SJSA1 (cell line): ENCODE results near the gene SMYD5. TPM values are rescaled to one million over a fixed set of nuclear protein-coding genes. Genes with fewer than 3 reads are reported as not detected.

Source experiments
- DNase-seq, 2 experiments: peaks; one replicate each; pipeline ENCODE4 v3.0.0-alpha.2; 2015 to 2020; ENCODE audit warnings: low spot score in 2 of 2, low read depth in 1 of 2
- H3K27ac ChIP-seq: fragments of 250-450 bp; sonication (Bioruptor Pico); 2 replicates; pipeline ENCODE4 v1.5.1; 2020; ENCODE audit warnings: mild to moderate bottlenecking, moderate library complexity
- H3K27me3 ChIP-seq: fragments of 250-450 bp; sonication (Bioruptor Pico); replicated peaks from 2 replicates; pipeline ENCODE4 v1.5.1; 2020; ENCODE audit warnings: mild to moderate bottlenecking, moderate library complexity
- H3K36me3 ChIP-seq: fragments of 250-450 bp; sonication (Bioruptor Pico); 2 replicates; pipeline ENCODE4 v1.5.1; 2020; ENCODE audit warnings: mild to moderate bottlenecking
- H3K4me1 ChIP-seq: fragments of 250-450 bp; sonication (Bioruptor Pico); replicated peaks from 2 replicates; pipeline ENCODE4 v1.6.1; 2021; ENCODE audit warnings: mild to moderate bottlenecking
- H3K4me3 ChIP-seq: fragments of 250-450 bp; sonication (Bioruptor Pico); 2 replicates; pipeline ENCODE4 v1.5.1; 2020; ENCODE audit warnings: mild to moderate bottlenecking
- H3K9me3 ChIP-seq: fragments of 250-450 bp; sonication (Bioruptor Pico); replicated peaks from 2 replicates; pipeline ENCODE4 v1.5.1; 2020; ENCODE audit warnings: mild to moderate bottlenecking
- total RNA-seq: library from RNA; depleted of rRNA; stranded (reverse); fragments of >200 nt; shearing (Covaris generic); gene quantifications from 2 replicates; pipeline ENCODE4 v1.2.3, GENCODE V29; 2014

The SMYD5 gene
- total RNA-seq, 1 experiment from 2014 or later: 24.3 TPM

DNA sequence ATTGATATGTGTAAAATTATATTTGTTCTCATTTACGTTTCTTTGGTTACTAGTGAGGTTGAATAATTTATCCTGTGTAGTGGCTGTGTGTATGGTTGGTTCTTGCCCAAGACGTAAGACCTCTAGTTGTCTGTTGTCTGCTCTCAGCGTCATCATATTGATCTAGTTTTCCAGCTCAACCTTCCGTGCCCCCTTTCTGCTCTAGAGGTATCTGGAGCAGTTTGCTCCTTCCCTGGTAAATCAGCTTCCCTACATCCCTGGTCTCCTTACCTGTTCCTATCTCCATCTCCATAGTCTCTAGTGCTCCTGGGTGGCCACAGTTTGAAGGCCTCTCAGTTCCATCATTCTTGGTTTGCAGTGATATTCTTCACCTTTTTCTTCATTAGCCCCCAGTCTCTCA lies 1.2 kb downstream of the SMYD5 start:
- H3K4me3 ChIP-seq: peak overlapping the region; percentile 92

DNA sequence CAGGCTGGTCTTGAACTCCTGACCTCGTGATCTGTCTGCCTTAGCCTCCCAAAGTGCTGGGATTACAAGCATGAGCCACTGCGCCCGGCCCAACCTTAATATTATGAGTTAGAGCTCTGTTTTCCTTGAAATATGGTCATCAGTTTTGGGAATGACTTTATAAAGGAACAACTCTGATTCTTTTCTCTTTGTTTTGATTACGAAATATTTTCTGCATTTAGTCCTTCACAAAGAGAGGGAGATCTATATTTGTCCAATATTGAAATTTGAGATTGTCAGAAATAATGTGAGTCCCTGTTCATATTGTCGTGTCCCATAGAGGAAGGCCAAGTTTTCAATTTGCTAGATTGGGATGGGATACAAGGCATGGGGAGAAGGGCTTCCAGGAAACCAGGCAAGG lies 3.1 kb downstream of the SMYD5 start:
- no peak overlapping the region for H3K4me3 ChIP-seq
- DNase-seq: no peak
- no peaks in the 10 kb centered on the region for H3K9me3 ChIP-seq
- H3K27me3 ChIP-seq: no peaks in the 10 kb centered on the region; the same call in 1 of the 2 replicates
- no peak overlapping the region for H3K27ac ChIP-seq
- peaks cover 9% of the 10 kb centered on the region for H3K4me1 ChIP-seq
- H3K36me3 ChIP-seq: peaks cover 10% of the 10 kb centered on the region

More for the DNA sequence above, 1.2 kb downstream of the SMYD5 start:
- Histone ChIP-seq H3K27ac (no peak overlapping the region), H3K36me3 (peaks cover 5% of the 10 kb centered on the region), H3K27me3 (no peaks in the 10 kb centered on the region; the same call in 1 of the 2 replicates), H3K9me3 (no peaks in the 10 kb centered on the region), H3K4me1 (peaks cover 9% of the 10 kb centered on the region)
- no peak for DNase-seq

DNA sequence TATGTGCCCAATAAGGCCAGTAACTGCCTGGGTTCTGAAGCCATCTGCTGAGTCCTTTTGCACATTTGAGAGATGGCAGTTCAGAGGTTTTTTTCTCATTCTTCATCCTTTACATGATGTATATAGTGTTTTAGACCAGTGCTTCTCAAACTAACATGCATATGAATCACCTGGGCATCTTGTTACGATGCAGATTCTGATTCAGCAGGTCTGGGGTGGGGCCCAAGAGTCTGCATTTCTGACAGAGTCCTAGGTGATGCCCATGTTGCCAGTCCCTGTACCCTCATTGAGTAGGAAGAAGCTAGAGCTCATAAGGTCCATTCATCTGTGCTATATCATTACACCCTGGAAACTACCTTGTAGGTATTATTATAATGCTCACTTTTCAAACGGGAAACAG lies 3.8 kb downstream of the SMYD5 start:
- peaks cover 17% of the 10 kb centered on the region for H3K36me3 ChIP-seq
- peaks cover 9% of the 10 kb centered on the region for H3K4me1 ChIP-seq
- no peak overlapping the region for H3K27ac ChIP-seq
- DNase-seq: no peak
- H3K9me3 ChIP-seq: no peaks in the 10 kb centered on the region
- no peaks in the 10 kb centered on the region; the same call in 1 of the 2 replicates for H3K27me3 ChIP-seq
- no peak overlapping the region for H3K4me3 ChIP-seq

DNA sequence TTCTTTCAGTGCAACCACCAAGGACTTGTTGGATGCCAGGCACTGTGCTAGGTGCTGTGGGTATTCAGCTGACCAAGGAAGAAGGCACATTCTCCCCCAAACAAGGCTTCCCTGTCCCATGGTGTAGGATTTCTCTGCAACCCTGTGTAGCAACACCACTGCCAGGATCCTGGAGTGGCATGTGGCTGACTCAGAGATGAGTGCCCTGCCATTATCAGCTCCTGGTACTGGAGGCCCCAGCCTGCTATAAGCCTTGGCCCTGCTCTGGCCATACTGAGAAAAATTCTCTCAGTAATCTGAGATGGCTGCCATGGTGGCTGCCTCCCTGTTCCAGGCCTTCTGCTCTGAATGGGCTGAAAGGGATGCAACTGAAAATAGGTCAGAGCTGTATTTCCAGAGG lies 4.3 kb downstream of the SMYD5 start:
- H3K27ac ChIP-seq: no peak overlapping the region
- no peak for DNase-seq
- no peak overlapping the region for H3K4me3 ChIP-seq
- no peaks in the 10 kb centered on the region for H3K9me3 ChIP-seq
- H3K36me3 ChIP-seq: peaks cover 21% of the 10 kb centered on the region
- peaks cover 9% of the 10 kb centered on the region for H3K4me1 ChIP-seq
- H3K27me3 ChIP-seq: no peaks in the 10 kb centered on the region; the same call in 1 of the 2 replicates

DNA sequence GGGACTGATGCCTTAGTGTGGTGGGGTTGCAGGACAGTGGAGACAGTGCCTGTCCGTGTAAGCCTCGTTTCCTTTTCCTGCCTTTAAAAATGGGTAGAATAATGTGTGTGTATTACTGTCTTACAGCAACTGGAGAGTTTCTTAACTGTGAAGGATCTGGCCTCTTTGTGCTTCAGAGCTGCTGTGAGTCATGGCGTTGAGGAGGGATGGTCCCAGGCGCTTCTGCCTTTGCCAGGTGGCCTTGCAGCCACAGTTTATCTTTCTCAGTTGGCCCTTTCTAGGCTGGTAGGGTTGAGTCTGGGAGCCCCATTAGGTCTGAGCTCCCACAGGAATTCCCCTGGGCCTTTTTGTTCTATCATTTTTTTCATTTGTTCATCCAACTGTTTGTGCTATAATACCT lies 9.8 kb downstream of the SMYD5 start:
- H3K36me3 ChIP-seq: peaks cover 36% of the 10 kb centered on the region
- no peaks in the 10 kb centered on the region for H3K4me1 ChIP-seq
- no peak overlapping the region for H3K27ac ChIP-seq
- H3K4me3 ChIP-seq: no peak overlapping the region
- no peaks in the 10 kb centered on the region for H3K27me3 ChIP-seq
- no peak for DNase-seq
- H3K9me3 ChIP-seq: no peaks in the 10 kb centered on the region

DNA sequence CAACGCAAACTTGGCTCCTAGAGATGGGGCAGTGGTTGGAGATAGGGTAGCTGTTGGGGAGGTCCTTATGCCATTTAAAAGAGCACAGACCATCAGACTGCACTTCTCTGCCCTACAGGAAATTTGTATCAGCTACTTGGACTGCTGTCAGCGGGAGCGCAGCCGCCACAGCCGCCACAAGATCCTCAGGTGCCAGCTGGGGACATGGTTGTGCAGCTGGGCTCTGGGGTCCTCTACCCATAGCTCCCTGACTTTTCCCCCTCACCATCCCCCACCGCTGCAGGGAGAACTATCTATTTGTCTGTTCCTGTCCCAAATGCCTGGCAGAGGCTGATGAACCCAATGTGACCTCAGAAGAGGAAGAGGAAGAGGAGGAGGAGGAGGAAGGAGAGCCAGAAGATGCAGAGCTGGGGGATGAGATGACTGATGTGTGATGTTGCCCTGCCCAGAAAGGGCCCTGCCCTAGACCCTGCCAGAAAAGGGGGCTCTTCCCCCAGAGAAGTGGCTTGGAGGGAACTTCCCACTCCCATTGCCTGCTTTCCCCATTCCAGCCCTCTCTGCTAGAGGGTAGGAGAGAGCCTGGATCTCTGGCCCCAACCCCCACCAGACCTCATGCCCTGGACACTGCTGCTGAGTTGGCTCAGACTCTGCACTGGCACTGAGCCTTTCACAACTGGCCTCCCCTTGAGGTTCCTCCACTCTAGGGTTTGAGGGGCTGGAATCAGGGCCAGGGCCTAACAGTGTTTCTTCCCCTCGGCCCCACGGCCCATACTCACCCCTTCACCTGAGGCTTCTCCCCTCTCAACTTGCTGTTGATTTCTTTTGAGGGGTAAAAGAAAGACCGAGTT lies 11.7 kb downstream of the SMYD5 start:
- no peak for DNase-seq
- H3K4me1 ChIP-seq: no peaks in the 10 kb centered on the region
- no peak overlapping the region for H3K4me3 ChIP-seq
- H3K36me3 ChIP-seq: peaks cover 44% of the 10 kb centered on the region
- no peak overlapping the region for H3K27ac ChIP-seq
- no peaks in the 10 kb centered on the region for H3K27me3 ChIP-seq
- H3K9me3 ChIP-seq: no peaks in the 10 kb centered on the region

DNA sequence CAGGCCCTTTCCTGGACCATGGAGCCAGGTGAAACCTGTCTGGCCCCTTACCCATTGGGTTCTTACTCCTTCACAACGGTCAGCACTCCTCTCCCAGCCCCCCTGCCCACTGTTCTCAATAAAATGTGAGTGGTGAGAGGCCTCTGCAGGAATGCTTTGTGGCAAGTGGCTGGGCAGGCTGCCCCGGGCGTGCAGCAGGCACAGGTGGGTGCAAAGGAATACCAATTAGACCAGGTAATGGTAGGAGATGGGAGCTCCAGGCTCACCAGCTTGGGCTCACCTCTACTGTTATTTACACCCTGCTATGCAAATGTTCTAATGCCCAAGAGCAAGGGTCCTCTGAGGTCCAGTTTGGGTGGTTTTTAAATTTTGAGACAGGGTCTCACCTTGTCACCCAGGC lies 13.0 kb downstream of the SMYD5 start:
- H3K9me3 ChIP-seq: no peaks in the 10 kb centered on the region
- H3K4me1 ChIP-seq: no peaks in the 10 kb centered on the region
- no peak overlapping the region for H3K27ac ChIP-seq
- no peaks in the 10 kb centered on the region for H3K27me3 ChIP-seq
- no peak for DNase-seq
- no peak overlapping the region for H3K4me3 ChIP-seq
- peaks cover 39% of the 10 kb centered on the region for H3K36me3 ChIP-seq

DNA sequence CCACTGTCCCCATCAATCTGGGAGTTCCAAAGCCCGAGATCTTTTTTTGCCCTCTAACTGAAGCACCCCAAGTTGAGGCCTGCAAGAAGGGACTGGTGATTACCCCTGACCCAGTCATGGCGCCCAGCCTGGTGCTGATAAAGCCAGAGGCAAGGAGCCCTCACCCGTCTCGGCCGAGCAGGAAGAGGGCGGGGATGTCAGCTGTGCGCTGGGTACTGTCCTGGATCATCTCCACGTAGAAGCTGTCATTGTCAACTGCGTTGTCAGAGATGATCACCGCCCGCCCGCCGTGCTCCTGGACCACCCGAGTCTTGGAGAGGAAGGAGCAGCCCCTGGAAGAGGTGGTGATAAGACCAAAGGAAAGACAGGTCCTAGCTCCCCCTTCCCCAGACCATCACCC lies 14.6 kb downstream of the SMYD5 start:
- Histone ChIP-seq H3K27ac (no peak overlapping the region), H3K4me1 (peaks cover 7% of the 10 kb centered on the region), H3K9me3 (no peaks in the 10 kb centered on the region), H3K4me3 (no peak overlapping the region), H3K27me3 (no peaks in the 10 kb centered on the region), H3K36me3 (peaks cover 28% of the 10 kb centered on the region)
- no peak for DNase-seq

DNA sequence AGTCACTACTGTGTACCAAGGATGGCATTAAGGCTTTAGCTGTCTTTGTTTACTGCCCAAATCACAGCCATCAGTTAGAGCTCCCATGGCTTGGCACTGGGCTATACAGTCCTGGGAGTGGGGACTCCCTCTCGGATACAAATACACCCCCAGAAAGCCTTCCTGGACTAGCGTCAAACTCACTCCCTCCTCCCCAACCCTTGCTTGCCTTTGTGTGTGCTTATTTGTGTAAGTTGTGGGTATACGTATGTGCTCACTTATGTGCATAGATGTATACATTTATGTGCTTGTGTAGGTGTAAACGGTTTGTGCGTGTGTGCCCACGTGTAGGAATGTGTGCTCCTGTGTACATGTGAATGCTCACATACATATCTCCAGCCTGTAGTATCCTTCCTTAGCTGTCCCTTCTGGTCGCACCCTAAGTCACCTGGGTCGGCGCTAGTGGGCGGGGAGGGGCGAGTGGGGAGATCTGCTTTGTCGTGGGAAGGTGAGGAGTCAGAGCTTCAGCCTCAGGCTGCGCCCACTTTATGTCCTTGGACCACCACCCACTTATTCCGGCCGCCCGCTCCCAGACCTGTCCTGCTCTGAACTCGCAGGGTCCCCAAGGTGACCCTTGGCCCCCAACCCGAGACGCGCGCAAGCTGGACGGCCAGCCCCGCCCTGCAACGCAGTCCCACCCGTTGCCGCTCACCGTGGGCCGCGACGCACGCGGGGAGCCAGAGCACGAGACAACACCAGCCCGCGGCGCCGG lies 18.5 kb downstream of the SMYD5 start:
- Histone ChIP-seq H3K4me3 (peak overlapping the region; percentile 78), H3K27me3 (no peaks in the 10 kb centered on the region), H3K27ac (no peak overlapping the region), H3K36me3 (peaks cover 39% of the 10 kb centered on the region), H3K4me1 (peaks cover 18% of the 10 kb centered on the region), H3K9me3 (no peaks in the 10 kb centered on the region)
- DNase-seq: peak in 1 of 2 experiments; percentile 20

DNA sequence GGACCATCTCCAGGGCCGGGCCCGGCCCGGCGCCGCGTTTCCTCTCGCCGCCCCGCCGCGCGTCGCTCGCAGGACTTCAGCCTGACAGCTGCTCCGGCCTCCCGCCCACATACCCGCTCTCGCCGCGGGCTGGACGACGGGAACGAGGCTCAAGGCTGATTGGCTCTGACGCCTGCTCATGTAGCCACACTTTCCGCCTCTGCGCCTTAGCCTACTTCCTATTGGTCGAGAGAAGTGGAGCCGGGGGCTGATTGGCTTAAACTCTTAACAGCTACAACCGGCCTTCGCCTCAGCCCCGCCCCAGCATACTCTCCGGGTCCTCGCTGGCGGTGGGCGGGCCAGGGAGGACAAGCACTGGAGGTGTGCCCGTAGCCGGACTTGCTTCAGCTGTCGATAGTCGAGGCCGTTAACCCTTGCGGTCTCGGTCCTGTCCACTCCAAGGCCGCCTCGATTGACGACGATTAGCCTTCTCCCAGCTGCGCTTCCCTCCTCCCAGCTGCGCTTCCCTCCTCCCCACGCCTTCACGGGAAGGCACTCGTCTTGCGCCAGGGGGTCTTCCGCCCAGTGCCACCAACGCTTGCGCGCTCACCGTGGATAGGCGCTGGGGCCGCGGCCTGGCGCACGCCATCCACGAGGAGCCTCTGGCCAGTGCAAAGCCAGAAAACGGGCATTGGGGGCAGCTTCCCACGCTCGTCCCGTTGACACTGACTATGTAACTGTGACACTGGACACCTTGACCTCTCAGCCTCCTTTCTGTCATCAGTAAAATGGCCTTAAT lies 19.3 kb downstream of the SMYD5 start, which contains the start of gene PRADC1:
TSS of gene PRADC1 (minus strand) at position 86 of the 778 bp plus-strand sequence. CDS start at position 7, 79 bp downstream.
- H3K4me3 ChIP-seq: peak within 1 kb of the TSS; percentile 78

DNA sequence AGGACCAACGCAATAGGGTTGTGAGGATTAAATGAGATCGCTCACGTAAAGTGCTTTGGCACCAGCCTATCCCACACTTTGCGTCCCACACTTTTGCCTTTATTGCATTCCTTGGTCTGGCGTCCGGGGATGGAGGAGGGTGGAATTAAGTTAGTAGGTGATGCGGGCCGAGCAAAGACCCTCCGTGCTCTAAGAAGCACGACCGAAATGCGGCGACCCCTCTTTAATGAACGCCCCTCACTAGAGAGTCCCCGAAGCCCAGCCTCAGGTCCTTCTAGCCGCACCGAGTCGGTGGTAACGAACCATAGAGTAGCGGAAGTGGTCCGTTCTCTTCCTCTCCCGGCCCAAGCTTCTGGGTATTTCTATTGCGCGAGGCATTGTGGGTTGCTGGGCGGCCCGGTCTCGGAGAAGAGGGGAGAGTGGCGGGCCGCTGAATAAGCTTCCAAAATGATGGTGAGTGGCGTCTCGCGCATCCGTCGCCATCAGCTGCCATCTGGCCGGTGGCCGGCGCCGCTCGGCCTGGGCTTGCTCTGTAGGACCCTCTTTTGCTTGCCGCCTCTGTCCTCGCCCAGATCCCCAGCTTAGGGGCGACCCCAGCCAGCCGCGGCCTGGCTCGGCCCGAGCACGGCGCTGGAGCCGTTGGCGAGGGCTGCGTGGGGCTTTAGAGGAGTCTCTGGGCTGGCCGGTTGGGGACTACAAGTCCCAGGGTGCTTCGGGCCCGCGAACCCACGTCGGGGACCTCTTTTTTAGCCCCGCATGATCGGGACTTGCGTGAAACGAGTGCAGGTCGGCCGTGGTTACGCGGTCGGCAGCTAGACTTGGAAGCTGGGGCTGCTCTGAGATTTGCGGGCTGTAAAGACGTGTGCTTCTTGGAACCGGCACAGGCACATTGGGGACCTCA lies 20.1 kb downstream of the SMYD5 start, which contains the start of gene CCT7:
TSS of gene CCT7 (plus strand) at position 377 of the 901 bp plus-strand sequence. CDS start at position 448, 71 bp downstream.
- no peaks in the 10 kb centered on the region for H3K27me3 ChIP-seq
- peaks cover 18% of the 10 kb centered on the region for H3K4me1 ChIP-seq
- H3K4me3 ChIP-seq: peak within 1 kb of the TSS; percentile 78
- peak; percentile 88 to 90 for DNase-seq
- H3K9me3 ChIP-seq: no peaks in the 10 kb centered on the region
- peak within 1 kb of the TSS; percentile 78 for H3K27ac ChIP-seq
- H3K36me3 ChIP-seq: peaks cover 49% of the 10 kb centered on the region

More for the DNA sequence above, 19.3 kb downstream of the SMYD5 start, which contains the start of gene PRADC1:
- peak; percentile 95 to 99 for DNase-seq
- no peaks in the 10 kb centered on the region for H3K9me3 ChIP-seq
- H3K27me3 ChIP-seq: no peaks in the 10 kb centered on the region
- peaks cover 18% of the 10 kb centered on the region for H3K4me1 ChIP-seq
- H3K27ac ChIP-seq: peak within 1 kb of the TSS; percentile 78
- peaks cover 41% of the 10 kb centered on the region for H3K36me3 ChIP-seq

DNA sequence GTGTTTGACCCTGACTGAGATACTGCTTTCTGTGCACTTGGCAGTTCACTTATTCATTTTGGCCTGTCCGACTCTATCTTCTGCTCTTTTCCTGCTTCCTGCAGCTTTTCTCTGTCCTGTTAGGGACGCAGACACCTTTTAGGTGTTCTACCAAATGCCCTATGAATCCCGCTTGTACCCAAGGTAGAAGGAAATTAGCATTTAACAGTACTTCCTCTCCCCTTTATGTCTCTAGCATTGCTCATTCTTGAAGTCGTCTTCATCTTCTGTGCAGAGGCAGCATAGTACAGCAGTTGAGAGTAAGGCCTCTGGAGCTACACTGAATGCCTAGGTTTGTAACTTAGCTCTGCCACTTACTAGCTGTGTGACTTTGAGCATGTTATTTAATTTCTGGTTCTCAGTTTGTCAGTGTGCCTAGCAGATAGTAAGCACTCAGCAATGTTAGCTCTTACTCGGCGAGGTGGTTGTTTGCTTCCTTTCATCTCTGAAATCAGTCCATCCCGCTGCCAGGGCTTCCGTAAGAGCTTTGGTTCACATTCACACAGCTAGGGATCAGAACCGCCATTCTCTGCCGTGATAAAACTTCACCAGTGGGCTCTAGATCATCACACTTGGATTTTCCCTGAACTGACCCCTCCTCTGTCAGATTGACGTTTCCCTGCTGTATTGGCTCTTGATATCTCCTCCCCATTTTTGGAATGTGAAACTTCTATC lies 21.4 kb downstream of the SMYD5 start:
- Histone ChIP-seq H3K4me1 (peaks cover 18% of the 10 kb centered on the region), H3K36me3 (peaks cover 54% of the 10 kb centered on the region), H3K27ac (no peak overlapping the region), H3K27me3 (no peaks in the 10 kb centered on the region), H3K9me3 (no peaks in the 10 kb centered on the region), H3K4me3 (peak overlapping the region; percentile 78)
- no peak for DNase-seq
